Uterus (tissue), 2 donors: Measurements from ENCODE around the gene RET.

ENCODE experiments used
- CTCF ChIP-seq, 4 experiments: fragments of 200-600 bp in 2 of 4; fragments of 450-650 bp in 2 of 4; sonication (generic) in 2 of 4; IDR thresholded peaks; one replicate each; pipeline ENCODE4 v1.5.1; 2016 to 2019; ENCODE audit warnings: antibody characterized with exemption in 4 of 4, mild to moderate bottlenecking in 2 of 4, moderate library complexity in 1 of 4
- POLR2A ChIP-seq, 2 donors: fragments of 450-650 bp; IDR thresholded peaks; one replicate each; pipeline ENCODE4 v1.6.1; 2016; ENCODE audit warnings: antibody characterized with exemption in 2 of 2, mild to moderate bottlenecking in 1 of 2, moderate library complexity in 1 of 2

DNA sequence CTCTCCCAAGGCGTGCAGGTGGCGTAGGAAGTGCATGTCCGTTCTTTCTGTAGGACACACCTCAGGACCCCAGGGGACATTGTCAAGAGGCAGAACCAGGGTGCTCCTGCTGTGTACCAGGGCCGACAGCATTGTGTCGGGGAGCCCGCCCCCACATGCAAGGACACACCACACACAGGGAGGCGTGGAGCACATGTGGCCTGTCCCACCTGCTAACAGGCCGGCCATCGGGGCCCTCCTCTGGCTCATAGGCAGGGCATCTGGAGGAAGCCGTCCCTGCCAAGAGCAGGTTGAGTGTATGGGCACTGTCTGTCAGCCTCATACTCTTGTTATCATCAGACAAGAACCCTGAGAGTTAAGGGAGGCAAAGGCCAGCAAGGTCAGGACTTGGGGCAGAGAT lies 12.7 kb downstream of the RET start:
- TF ChIP-seq CTCF (IDR thresholded peaks at IDR 0.05) = no peak
- TF ChIP-seq POLR2A (IDR thresholded peaks at IDR 0.05) = no peak
